GM04503 (cell line): Measurements from ENCODE around the gene ABHD15.

Experiments
- DNase-seq: peaks from one replicate; pipeline ENCODE4 v3.0.0-alpha.2; 2012; ENCODE audit warnings: low read depth

The ABHD15 gene

DNA sequence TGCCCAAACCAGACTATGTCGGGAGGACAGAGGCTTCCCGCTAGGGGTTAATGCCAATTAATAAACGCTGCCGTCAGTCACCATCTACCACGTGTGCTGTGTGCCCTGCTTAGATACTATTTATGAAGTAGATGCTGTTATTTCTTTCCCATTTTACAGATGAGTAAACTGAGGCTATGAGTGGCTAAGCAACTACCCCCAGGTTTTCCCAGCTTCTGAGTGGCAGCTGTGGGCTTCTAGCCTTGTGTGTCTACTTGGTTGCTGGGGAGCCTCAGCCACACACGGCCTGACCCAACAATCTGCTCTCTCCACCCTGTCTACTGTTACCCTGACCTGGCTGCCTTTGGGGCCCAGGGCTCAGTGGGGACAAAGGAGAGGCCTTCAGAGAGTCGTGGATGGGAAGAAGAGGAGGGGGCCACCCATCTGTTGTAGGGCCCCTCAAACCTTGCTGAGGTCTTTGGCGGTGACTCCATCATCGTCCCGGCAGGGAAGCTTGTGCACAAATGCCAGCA, 15.5 kb upstream of the ABHD15 start:
- DNase-seq, result no peak

DNA sequence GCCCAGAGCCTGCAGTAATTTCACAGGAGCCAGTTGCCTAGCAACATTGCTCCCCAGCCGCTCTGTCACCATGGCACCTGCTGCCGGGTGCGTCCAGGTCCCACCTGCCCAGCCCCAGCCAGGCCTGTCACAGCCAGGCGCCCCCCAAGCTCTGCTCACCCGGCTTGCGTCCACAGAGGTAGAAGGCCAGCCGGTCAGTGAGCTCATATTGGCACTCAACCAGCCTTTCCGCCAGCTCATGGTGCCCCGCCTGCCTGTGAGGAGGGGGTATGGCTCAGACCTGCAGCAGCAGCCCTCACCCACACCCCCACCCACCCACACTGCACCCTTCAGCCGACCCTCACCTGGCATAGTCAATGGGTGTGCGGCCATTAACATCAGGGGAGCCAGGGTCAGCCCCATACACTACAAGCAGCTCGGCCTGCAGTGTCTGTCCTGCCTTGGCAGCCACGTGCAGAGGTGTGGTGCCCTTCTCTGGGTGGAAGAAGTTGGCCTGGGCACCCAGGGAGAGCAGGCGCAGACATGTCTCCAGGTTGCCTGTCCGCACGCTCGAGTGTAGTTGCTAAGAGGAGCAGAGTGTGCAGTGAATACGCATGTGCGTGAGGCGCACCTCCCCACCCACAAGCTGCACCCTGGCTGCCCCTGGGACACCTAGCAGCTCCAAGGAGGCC, 14.9 kb upstream of the ABHD15 start:
- no peak for DNase-seq

DNA sequence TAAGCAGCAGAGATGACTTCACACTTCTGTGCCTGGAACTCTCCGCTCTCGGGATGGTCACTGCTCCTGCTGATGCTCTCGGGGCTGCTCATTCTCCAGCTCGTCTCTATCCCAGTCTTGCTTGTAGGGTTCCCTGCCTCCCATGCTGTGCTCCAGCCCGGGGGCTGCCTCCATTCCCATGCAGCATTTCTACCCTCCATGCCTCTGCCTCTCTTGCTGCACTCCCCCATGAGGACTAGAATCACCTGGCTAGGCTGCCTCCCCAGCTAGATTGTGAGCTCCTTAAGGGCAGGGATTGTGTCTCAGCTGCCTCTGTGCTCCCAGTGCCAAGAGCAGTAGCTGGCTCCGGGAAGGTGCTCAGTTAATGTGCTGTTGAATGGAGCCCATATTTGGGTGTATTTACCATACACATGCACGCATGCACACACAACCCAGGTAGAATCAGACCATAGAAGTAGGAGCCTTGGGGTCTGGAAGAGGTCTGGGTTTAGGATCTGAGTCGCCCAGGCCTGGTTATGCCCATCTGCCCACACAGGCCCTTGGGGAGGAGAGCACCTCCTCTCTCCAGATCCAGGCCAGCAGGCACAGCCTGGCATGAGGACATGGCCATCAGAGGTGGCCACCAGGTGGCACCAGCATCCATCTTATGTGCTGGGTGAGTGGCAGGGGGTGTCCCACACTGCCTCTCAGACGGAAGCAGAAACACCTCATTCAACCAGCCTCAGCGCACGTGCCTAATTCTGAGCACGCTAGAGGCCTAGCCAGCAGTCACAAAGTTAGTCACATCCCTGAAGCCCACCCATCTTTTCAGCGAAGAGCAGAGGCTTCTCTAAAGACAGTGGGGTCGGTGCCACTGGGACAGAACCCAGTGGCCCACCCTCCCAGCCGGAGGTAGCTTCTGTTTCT, 13.3 kb upstream of the ABHD15 start:
- no peak for DNase-seq

DNA sequence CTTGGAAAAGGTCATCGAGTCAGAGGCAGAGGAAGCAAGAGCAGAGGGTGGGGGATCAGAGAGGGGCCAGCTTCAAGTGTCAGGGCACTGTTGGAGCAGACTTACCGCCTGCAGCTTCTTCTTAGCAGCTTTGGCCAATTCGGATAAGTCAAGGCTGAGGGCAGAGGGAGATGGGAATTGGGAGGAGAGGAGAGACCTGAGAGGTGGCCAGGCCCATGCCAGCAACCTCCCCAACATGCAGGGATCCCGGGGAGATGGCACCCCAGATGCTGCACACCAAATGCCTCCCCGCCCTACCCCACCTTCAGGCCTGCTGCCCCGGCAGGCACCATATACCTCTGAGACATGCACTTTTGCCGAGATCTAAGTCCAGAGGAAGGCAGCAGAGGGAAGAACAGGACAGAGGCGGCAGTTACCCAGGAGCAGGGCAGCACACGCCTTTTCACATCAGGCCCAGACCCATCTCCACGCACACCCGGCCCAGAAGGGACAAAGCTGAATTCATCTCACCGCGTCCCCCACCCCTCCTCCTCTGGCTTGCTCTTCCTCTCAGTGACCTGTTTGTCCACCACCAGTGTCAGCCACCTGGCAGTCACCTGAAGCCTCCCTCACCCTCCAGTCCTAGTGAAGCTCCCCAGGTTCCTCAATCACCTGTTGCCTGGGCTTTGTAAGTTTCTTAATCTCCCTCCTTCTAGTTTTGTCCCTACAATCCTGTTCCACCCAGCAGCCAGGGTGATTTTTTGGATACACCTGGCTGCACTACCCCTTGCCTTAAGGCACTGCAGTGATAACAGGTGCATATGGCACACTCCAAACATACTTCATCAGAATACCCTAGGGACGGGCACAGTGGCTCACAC, 12.0 kb upstream of the ABHD15 start:
- no peak for DNase-seq

DNA sequence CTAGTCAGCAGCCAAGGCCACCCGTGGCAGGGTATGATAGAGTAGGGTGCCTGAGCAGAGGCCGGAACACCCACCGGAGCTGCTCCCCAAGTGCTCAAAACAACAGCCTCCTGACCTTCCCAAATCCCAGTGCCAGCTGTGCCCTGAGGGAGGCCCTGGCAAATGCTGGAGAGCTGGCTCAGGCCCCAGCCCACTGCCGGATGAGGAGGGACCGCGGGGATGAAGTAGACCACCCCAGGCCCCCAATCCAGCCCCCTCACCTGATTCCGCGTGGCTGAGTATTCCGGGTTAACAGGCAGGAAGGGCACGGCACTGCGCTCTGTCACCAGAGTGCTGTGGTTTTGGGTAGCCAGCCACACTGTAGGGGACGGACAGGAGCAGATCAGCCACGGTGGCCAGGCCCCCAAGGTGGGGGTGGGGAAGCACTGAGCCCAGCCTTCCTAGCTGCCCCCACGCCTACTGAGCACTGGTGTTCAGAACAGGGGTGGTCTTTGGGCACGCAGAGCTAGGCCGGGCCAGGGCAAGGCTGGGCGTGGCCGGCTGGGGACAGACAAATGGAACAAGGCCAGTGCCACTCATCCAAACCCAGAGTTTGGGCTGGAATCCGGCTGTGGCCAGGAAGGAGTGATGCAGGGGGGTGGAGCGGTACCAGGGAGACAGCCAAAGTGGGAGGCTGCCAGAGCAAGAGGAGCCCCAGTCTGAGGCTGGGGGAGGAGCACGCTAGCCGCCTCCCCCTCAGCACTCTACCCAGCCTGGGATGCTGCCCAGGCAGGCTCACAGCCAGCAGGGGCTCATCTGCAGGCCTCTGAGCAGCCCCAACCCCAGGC, 10.8 kb upstream of the ABHD15 start:
- DNase-seq, result no peak

DNA sequence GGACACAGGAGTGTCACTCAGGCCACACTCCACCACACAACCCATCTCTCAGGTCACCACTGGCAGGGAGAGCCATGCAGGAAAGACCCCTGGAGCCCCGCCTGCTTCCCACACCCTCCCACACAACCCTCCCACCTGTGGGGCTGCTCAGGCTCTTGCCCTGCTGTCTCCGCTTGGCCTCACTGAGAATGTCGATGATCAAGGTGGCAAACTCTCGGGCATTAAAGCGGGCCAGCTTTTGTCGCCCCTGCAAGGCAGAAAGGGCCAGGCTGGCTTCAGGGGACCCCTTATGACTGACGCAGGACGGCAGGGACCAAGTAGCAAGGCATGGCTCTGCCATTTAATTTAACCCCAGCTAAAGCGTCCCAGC, 10.1 kb upstream of the ABHD15 start:
- DNase-seq, result no peak

DNA sequence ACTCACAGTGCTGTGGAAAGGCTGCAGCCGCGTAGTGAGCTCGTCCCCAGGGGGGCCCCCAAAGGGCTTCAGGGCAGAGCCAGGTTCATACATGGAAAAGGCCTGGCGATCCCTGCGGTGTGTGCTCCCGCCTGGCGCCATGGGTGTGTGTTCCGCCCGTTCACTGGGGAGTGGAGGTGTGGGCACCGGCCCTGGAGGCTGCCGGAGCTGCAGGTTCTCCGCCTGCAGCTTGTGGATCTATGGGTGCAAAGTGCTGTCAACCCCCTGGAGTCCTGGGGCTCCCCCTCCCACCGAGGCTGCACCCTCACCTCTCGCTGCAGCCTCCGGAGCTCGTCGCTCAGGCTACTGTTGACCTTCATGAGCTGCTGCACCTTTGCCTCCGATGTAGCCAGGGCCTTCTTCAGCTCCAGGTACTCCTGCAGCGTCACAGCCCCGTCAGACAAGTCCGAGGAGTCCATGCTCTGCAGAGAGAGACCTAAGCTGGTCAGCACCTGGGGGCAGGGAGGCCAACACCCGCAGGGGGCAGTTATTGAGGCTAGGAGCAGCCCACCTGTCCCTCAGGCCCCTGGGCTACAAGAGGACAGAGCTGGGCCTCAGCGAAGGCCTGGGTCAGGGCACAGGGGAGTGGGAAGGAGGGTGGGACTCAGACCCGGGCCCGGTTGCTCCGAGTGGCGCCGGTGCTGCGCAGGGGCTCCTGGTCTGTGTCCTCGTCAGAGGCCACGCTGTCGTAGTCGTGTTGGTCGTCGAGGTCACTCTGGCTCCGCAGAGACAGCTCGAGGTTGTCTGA, 9.6 kb upstream of the ABHD15 start:
- DNase-seq, result no peak

DNA sequence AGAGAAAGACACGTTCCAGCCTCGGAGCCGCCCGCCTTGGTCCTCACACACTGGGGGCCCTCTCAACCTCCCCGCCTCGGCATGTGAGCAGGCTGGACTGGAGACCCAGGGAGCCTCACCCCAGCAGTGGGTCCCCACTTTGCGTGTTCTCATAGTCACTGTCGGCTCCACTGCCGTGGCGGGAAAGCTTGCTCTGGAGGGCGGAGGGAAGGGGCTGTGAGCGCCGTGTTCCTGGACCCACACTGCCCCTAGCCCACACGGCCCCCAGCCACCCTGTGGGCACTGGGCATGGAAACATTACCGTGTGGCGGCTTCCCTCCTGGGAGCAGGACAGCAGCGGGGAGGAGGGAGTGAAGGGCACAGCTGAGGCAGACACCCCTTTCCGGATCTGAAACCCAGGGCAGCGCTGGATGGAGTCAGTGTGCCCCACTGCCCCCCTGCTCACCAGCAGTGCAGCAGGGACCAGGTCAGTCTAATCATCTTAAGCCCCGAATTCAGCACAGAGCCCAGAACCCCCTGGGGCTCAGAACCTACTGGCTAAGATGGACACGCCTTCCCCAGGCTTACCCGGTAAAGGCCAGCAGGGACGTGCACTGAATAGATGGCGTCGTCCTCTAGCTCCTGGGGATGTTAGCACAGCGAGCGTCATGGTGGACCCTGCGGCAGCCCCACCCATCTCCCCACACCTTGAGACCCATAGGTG, 8.8 kb upstream of the ABHD15 start:
- DNase-seq, result no peak

DNA sequence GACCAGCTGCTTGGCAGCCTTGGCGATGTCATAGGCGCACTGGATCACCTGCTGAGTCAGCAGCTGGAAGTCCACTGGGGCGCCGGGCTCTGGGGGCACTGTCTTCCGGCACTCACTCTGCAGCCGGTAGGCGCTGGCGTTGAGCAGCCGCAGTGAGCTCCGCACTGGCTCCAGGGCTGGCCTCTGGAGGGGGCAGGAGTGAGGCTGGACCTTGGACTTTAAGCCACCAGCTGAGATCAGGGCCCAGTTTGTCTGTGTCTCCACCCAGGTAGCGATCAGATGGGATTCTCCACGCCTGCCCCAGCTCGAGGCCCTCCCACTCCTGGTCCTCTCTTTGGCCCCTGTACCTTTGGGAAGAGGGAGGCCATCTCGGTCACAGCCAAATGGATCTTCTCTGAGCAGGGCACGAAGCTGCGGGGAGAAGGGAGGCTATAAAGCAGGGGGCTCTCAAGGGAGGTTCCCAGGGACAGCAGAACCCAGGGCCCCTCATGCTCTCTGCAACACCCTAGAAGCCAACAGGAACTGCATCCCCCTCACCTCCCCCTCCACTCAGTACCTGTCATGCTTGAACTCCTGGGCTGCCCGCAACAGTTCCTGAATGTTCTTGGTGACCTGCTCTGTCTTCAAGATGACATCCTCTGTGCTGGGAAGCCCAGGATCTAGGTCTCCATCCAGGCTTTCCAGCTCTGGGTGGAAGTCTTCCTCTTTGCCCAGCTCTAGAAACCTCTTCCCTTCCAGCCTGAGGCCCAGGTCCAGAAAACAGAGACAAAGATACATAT, 8.1 kb upstream of the ABHD15 start:
- no peak for DNase-seq

DNA sequence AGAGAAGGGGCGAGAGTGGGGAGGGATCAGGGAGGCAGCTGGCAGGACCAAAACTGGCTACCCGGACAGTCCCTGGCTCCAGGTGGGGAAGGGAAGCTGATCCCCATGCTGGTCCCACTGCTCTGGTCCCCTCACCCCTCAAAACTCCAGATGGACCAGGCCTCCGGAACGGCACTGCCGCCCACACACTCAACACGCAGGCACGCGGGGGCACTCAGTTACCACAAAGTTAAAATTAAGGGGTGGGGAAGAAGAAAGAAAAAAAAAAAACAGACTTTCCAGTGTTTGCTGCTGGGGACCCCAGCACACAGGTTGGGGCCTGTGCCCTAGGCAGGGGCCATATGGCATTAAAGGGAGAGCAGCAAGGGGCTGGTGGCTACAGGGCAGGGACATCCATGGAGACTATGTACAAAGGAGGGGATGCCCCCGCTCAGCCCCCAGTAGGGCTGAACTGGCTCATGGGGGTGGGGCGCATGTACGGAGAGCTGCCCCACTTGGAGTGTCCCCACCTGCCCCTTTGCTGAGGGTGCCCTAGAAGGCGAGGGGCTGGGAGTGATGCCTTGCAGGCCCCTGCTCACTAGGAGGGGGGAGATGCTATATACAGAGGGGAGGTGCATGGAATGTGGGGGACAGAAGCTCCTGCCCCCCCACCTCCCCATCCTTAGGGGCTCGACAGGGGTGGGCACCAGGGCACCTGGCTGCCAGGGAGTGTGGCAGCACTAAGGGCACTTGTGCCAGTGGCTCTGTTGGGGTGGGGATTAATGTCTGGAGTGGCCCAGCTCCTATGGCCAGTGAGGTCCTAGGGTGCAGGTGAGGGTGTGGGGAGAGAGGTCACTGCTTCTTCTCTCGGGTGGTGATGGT, 7.3 kb upstream of the ABHD15 start:
- DNase-seq, result no peak

DNA sequence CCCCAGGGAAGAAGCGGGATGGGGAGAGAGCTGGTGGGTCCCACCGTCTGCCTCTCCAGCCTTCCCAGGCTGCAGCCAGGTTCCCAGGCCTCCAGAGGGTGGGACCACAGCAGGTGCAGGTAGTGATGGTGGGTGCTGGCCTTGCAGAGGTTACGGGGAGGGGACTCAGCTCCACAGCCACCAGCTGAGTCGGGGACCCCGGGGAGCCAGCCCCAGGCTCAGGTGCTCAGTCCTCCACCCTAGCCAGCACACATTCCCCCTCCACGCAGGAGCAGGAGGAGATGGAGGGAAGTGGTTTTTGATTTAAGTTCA, 6.7 kb upstream of the ABHD15 start:
- no peak for DNase-seq

DNA sequence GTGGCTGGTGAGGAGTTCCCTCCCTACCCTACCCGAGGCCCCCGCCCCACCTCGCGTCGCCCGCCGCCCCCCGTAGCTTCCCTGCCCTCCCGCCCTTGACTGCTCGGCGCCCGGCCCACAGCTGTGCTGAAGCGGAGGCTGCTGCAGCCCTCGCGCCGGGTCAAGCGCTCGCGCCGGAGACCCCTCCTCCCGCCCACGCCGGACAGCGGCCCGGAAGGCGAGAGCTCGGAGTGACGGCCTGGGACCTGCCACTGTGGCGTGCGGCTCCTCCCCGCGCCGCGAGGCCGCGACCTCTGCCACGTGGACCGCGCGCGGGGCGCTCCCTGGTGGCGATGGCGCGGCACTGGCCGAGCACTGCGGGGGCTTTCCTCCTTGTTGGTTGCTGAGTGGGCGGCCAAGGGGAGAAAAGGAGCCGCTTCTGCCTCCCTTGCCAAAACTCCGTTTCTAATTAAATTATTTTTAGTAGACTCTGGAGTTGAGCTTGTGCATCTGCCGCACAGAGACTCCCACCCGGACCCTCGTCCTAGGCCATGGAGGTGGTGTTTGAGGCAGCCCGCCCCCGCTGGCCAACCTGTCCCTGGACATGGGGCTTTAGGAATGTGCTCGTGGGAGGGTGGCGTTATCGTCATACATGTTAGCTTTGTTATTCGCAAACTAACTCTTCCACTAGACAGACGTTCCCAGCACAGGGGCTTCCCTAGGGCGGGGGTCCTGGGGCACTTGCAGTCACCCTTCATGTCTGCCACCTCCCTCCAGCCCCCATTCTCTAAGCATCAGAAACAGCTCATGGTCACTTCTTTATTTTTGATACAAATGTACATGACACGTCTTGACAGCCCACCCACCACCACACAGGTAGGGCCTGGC, 6.1 kb upstream of the ABHD15 start:
- DNase-seq, result no peak

DNA sequence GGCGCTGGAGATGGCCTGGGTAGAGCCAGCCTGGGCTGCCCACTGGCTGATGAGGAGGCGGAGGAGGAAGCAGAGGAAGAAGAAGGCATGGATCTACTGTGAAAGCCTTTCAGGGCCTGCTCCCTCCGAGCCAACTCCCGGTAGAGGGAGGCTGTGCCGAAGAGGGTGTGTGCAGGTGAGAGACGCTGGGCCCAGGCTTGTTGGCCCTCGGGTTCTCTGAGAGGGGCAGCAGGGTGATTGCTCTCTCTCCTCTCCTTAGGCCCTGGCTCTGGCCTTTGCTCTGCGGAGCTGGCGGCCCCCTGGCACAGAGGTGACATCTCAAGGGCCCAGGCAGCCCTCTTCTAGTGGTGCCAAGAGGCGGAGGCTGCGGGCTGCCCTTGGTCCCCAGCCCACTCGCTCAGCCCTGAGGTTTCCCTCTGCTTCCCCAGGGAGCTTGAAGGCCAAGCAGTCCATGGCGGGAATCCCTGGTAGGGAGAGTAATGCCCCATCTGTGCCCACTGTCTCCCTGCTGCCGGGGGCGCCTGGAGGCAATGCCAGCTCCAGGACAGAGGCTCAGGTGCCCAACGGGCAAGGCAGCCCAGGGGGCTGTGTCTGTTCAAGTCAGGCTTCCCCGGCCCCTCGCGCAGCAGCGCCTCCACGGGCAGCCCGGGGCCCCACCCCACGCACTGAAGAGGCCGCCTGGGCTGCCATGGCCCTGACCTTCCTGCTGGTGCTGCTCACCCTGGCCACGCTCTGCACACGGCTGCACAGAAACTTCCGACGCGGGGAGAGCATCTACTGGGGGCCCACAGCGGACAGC, 5.2 kb upstream of the ABHD15 start:
- no peak for DNase-seq

DNA sequence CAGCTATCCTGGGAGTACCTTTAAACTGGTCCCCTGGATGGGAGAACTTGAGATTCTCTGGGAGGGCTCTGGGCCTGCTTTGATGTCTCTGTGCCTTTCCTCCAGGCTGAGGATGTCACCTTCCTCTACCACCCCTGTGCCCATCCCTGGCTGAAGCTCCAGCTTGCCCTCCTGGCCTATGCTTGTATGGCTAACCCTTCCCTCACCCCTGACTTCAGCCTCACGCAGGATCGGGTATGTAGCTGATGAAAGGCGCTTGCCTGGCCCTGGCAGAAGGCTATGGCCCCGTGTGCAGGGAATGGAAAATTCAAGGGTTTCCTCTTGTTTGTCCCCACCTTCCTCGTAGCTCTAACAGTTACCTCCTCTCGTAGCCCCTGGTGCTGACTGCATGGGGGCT, 4.6 kb upstream of the ABHD15 start:
- no peak for DNase-seq

DNA sequence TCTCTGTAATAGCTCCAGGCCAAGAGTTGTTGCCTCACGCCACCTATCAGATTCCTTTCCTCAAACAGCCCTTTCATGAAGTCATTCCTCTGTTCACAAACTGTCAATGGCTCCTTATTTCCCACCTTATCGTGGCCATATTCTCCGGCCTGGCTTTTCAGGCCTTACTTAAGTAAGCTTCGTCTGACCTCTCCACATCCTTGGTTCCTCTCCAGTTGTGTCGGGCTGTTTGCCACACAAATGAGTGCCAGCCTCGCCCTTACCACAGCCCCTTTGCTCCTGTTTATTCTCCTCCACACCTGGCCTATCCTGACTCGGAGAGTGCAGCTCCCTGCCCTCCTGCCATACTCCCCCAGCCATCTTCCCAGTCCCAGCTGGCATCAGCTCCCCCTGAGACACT, 3.7 kb upstream of the ABHD15 start:
- no peak for DNase-seq

DNA sequence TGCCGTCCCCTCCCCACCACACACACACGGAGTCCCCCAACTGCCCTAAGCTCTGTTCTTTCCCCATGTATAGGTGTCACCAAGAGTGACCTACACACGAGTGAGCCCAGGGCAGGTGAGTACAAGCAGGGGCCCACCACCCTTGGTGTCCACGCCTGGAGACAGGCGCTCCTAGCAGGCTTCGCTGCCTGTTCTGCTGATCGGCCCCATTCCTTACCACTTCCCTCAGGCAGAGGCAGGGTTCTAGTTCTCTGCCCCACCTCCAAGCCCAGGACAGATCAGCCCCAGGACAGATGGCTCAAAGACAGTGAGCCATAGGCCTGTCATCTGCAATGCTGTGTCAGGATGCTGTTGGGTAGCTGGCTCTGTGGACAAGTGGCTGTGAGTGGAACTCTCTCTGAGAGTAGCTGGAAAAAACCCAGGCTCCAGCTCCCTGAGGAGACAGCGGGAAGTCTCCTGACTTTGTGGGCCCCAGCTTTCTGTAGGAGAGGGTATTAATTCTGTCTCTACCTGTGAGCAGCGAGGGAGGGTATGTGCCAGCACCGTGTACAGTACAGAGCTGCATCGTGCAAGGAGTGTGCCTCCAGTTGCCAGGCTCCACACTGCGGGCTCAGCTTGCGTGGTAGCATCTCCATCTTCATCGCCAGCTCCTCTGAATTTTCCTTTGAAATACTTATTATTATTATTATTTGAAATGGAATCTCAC, 2.6 kb upstream of the ABHD15 start:
- DNase-seq, result no peak
